Right kidney (tissue), 1 donor: Measurements from ENCODE around the gene TNIP1.

ENCODE experiments used
- DNase-seq: peaks from one replicate; pipeline ENCODE4 v3.0.0-alpha.2; 2016

Gene TNIP1

DNA sequence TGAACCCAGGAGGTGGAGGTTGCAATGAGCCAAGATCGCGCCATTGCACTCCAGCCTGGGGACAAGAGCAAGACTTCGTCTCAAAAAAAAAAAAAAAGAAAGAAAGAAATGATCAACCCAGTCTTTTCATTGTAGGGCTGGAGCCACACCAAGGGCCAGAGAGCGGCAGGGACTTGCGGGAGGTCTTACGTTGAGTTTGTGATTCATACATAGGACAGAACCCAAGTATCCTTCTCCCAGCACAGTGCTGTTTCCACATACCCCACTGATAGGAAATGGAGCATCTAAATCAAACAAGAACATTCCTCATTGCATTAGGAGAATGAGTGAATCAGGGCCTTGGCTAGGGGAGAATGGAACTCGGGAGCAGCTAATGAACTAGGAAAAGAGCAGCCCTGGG lies 3.5 kb upstream of the TNIP1 start:
- no peak for DNase-seq

- no peak for DNase-seq
These were observed 2.3 kb upstream of the TNIP1 start for GRCh38 chr5:151083081-151083676.

GRCh38 chr5:151082282-151082902 lies 1.6 kb upstream of the TNIP1 start:
- no peak for DNase-seq

- DNase-seq, result no peak
These were observed 822 bp upstream of the TNIP1 start for GRCh38 chr5:151081431-151082281.

GRCh38 chr5:151079838-151080612 lies 809 bp downstream of the TNIP1 start:
- no peak for DNase-seq

DNA sequence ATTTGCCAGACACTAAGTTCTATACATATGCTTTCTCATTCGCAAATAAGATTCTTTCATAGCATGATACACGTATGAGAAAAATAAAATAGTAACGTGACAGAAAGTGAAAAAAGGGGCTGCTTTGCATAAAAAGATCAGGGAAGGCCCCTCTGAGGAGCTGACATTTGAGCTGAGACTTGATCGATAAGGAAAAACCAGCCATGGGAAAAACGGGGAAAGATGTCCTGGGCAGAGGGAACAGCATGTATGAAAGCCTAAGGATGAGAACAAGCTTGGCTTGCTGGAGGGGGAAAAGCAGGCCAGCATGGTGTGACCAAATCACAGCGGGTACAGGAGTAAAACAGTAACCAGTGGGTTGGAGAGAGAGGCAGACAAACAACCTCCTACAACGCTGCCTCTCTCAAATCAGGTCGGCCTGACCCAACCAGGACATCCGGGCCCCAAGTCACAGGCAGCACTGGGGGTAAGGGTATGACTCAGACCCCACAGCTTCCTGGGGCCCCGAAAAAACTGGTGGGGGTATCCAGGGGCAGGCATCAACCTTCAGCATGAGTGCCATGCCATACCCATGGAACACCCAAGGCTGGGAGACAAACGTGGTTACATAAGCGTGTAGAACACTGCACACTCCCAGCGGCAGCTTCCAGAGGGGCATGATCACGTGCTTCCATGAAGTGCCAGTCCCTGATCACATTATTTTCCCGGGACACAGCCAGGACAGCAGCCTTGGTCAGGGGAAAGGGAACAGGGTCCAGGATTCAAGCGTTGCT lies 2.2 kb downstream of the TNIP1 start:
- no peak for DNase-seq

DNA sequence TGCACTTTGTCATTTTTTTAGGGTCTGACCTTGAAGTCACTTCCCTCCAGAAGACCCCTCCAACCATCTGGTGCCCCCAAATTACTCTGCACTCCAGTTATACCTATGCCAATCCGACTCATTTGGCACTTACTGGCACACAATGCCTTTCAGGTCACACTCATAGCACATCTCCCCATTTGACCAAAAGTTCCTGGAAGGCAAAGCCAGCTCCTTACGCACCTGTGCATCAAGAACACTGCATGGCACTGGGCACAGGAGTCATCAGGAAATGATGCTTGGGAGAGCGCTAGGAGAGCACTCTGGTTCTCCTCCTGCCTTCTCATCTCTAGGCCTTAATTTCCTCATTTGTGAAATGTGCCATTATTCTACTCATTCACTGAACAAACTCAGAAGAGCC lies 2.9 kb downstream of the TNIP1 start:
- DNase-seq, result no peak

DNA sequence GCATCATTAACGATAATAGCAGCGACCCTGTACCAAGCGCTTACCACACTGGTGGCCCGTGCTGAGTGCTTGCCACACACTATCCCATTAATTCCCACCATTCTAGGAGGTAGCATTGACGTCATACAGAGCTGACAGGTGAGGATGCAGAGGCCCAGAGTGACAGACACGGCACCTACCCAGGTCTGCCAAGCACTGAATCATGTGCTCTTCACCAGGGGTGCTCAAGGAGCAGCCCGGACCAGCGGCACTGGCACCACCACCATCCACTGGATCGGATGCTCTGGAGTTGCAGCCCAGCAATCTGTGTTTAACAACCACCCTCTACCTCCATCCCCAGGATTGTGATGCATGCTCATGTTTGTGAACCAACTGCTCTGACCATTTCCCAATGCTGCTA lies 3.4 kb downstream of the TNIP1 start:
- no peak for DNase-seq

DNA sequence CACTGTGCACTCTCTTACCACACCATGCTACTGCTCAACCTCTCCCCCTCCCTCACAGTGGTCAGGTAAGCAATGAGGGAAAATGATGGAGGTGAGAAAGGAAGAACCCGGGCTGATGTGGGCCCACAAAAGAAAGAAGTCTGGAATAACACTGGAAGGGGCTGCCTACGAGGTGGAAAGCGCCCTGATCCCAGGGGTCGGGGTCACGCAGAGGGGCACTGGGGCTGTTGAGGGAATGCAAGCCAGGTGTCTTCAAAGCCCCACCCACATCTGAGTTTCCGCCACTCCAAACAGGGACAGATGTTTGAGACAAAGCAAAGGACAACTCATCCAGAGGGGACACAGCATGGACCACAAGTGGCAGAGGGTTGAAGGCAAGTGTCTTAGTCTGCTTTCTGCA lies 4.2 kb downstream of the TNIP1 start:
- no peak for DNase-seq

DNA sequence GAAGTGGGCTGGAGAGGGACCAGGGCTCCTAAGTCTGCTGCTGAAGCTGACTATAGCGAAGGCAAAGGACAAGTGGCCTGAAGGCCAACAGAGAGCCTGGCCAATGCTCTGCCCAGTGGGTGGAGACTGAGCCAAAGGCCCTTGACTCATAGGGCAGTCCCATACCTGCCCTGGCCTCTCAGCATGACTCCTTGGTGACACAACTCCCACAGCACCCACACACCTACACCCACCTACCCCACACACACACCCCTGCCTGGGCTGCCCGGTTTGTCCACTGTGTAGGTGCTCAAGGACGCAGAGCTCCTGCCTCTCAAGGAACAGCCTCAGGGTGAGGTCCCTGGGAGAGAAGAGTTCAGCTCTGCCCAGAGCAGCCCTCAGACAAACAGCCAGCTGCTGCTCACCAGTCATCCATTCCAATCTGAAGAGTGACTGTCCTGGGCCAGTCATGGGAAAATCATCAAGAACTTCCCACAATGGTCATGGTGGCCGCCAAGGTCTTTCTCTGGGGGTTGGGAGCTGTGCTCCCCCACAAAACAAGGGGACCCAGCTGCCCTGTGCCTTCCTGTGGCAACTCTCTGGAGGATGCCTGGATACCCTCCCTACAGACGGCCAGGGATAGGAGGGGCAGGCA lies 5.0 kb downstream of the TNIP1 start:
- DNase-seq, result no peak

GRCh38 chr5:151074557-151074956 lies 6.3 kb downstream of the TNIP1 start:
- DNase-seq, result no peak

- DNase-seq, result no peak
These were observed 7.6 kb downstream of the TNIP1 start for GRCh38 chr5:151073280-151073679.

GRCh38 chr5:151072630-151073025 lies 8.2 kb downstream of the TNIP1 start:
- no peak for DNase-seq

DNA sequence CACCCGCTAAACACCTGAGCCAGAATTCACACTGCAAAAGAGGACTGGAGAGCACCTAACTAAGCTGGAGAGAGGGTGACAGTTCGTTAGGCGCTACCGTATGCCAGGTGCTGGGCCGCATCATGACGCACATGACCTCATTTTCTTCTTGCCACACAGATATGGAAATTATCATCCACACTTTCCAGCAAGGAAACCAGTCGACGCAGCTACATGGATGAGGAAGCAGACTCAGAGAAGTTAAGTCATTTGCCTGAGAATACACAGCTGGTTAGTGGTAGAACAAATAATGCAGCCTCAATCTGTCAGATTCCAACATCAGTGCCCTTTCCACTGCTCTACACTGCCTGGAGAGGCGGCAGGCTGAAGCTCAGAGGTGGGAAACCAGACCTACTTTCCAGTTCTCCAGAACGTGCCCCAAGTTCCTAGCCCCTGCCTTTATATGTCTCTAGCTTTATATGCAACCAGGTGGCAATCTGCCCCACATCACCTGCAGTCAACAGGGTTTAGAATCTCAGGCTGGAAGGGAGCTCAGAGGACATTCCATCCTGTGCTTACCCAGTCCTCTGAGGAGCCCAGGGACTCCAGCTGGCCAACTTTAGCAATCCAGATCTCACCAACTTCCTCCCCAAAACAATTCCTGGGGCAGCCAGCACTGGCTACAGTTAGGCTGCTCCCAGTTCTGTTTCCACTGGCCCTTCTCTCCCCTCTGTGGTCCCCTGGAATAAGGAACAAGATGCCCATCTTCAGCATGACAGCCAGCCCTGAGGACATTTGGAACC lies 8.8 kb downstream of the TNIP1 start:
- no peak for DNase-seq

- no peak for DNase-seq
These were observed 9.8 kb downstream of the TNIP1 start for GRCh38 chr5:151071021-151071420.

- no peak for DNase-seq
These were observed 10.4 kb downstream of the TNIP1 start for GRCh38 chr5:151070449-151070848.

GRCh38 chr5:151068433-151069197 lies 12.2 kb downstream of the TNIP1 start:
- no peak for DNase-seq

- no peak for DNase-seq
These were observed 13.0 kb downstream of the TNIP1 start for GRCh38 chr5:151067632-151068432.

DNA sequence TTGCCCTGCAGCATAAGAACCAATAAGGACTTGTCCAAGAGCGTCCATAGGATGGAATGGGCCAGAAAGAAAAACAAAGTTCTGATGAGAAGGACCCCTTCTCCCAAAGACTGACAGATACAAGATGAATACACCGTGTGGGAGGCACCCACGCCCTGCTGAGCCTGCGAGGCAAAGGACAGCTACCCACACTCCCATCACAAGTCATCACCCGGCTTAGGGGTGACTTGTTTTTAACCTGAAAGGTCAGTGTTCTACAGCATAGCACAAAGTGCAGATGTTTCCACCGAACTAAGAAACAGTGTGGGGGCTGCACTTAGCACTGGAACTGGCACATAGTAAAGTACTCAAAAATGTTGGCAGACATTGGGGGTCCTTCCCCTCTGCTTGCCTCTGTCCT lies 13.9 kb downstream of the TNIP1 start:
- no peak for DNase-seq
